GM12801 (cell line): Measurements from ENCODE around the gene TRPV4.

Source experiments
- TF ChIP-seq, protein P1 (sequence below): IDR thresholded peaks from one replicate; pipeline ENCODE4 v1.5.1; 2011; ENCODE audit warnings: control low read depth; ENCODE audit not compliant: insufficient read length; ENCODE audit errors: extremely low read depth

The TRPV4 gene

DNA sequence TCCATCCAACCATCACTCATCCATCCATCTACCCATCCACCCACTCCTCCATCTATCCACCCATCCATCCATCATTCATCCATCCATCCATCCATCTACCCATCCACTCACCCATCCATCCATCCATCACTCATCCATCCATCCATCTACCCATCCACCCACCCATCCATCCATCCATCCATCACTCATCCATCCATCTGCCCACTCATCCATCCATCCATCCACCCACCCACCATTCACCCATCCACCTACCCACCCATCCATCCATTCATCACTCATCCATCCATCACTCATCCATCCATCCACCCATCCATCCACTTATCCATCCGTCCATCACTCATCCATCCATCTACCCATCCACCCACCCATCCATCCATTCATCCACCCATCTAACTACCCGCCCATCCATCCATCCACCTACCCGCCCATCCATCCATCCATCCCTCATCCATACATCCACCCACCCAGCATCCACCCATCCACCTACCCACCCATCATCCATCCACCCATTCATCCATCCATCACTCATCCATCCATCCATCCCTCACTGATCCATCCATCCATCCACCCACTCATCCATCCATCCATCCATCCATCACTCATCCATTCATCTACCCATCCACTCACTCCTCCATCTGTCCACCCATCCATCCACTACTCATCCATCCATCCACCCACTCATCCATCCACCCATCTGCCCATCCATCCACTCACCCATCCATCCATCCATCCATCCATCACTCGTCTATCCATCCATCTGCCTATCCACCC lies 24.1 kb downstream of the TRPV4 start:
- TF ChIP-seq, protein P1, sequence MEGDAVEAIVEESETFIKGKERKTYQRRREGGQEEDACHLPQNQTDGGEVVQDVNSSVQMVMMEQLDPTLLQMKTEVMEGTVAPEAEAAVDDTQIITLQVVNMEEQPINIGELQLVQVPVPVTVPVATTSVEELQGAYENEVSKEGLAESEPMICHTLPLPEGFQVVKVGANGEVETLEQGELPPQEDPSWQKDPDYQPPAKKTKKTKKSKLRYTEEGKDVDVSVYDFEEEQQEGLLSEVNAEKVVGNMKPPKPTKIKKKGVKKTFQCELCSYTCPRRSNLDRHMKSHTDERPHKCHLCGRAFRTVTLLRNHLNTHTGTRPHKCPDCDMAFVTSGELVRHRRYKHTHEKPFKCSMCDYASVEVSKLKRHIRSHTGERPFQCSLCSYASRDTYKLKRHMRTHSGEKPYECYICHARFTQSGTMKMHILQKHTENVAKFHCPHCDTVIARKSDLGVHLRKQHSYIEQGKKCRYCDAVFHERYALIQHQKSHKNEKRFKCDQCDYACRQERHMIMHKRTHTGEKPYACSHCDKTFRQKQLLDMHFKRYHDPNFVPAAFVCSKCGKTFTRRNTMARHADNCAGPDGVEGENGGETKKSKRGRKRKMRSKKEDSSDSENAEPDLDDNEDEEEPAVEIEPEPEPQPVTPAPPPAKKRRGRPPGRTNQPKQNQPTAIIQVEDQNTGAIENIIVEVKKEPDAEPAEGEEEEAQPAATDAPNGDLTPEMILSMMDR: no peak

DNA sequence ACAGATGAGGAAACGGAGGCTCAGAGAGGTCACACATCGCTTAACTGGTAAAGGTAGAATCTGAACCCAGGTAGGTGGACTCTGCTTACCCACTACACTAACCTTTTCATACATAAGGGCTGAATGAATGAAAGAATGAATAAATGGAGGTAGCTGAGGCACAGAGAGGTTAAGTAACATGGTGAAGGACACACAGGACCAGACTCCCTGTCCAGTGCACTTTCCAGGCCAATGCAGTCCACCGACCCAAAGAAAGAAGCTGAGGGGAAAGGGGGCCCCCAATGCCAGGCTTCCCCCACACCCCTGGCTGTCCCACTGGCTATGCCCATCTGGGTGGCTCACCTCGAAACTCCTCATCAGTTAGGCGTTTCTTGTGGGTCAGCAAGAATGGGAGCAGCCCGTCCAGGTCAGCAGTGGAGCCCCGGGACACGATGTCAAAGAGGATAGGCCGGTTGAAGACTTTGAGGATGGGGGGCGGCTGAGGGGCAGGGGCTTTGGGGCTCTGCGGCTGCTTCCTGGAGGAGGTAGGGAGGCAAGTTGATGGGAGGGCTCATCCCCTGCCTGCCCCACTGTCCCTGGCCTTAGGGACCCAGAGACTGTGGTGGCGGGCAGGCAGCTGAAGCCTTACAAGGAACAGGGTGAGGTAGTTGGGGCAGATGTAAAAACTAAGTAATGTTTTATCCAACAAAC lies 25.1 kb downstream of the TRPV4 start:
- TF ChIP-seq, protein P1: no peak

GRCh38 chr12:109804820-109805761 lies 28.1 kb downstream of the TRPV4 start:
- TF ChIP-seq, protein P1: peak; percentile 79

- TF ChIP-seq, protein P1: no peak
These were observed 29.5 kb downstream of the TRPV4 start for GRCh38 chr12:109803678-109804077.

- TF ChIP-seq, protein P1: no peak
These were observed 30.4 kb downstream of the TRPV4 start for GRCh38 chr12:109802828-109803227.

GRCh38 chr12:109800536-109800935 lies 32.7 kb downstream of the TRPV4 start:
- TF ChIP-seq, protein P1: no peak

GRCh38 chr12:109798691-109799090 lies 34.5 kb downstream of the TRPV4 start:
- TF ChIP-seq, protein P1: no peak
